ENCODE measurements around the gene PDGFA. TPM values are rescaled to one million over a fixed set of nuclear protein-coding genes. Genes with fewer than 3 reads are reported as not detected.

Gene PDGFA
- total RNA-seq, 4 donors from 2014 or later = 60.2 to 123 (median 104) TPM

- no peak for DNase-seq
- H3K4me3 ChIP-seq = no peak overlapping the region
- in situ Hi-C loops (cut with MboI; ENCODE audit: low pct_ligation_motif_present in 1 of 4, low pct_unique_long_range_greater_than_20kb in 1 of 4, low sequenced_read_pairs in 3 of 4) = no loop called here
- H3K36me3 ChIP-seq = no peaks in the 10 kb centered on the region
- 83% methylated on average over 15 of the region's 15 CpGs; no CpG with 5 or more reads in 1 of the 2 donors for WGBS, 2 donors (ENCODE audit: low coverage in 1 of 2)
- intact Hi-C loops (cut with DNase I; ENCODE audit: low total_unique reads) = no loop called here
- H3K27ac ChIP-seq = no peak overlapping the region
- peaks cover 0 to 8% (median 4%) of the 10 kb centered on the region in 4 donors for H3K4me1 ChIP-seq
- H3K9me3 ChIP-seq = no peaks in the 10 kb centered on the region
- TF ChIP-seq, protein P1, sequence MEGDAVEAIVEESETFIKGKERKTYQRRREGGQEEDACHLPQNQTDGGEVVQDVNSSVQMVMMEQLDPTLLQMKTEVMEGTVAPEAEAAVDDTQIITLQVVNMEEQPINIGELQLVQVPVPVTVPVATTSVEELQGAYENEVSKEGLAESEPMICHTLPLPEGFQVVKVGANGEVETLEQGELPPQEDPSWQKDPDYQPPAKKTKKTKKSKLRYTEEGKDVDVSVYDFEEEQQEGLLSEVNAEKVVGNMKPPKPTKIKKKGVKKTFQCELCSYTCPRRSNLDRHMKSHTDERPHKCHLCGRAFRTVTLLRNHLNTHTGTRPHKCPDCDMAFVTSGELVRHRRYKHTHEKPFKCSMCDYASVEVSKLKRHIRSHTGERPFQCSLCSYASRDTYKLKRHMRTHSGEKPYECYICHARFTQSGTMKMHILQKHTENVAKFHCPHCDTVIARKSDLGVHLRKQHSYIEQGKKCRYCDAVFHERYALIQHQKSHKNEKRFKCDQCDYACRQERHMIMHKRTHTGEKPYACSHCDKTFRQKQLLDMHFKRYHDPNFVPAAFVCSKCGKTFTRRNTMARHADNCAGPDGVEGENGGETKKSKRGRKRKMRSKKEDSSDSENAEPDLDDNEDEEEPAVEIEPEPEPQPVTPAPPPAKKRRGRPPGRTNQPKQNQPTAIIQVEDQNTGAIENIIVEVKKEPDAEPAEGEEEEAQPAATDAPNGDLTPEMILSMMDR (IDR thresholded peaks at IDR 0.05) = no peak
- no peak for TF ChIP-seq POLR2AphosphoS5 (IDR thresholded peaks at IDR 0.05)
- TF ChIP-seq POLR2A (IDR thresholded peaks at IDR 0.05) = no peak
- no peak for TF ChIP-seq EP300 (IDR thresholded peaks at IDR 0.05; ENCODE audit: low read depth)
- peaks cover 24% of the 10 kb centered on the region for H3K27me3 ChIP-seq
Measured at GRCh38 chr7:532379-533143, 12.9 kb upstream of the PDGFA start.

- Histone ChIP-seq H3K4me3 (no peak overlapping the region), H3K36me3 (no peaks in the 10 kb centered on the region), H3K27ac (no peak overlapping the region), H3K9me3 (no peaks in the 10 kb centered on the region), H3K27me3 (peaks cover 24% of the 10 kb centered on the region), H3K4me1 (peaks cover 0 to 8% (median 3%) of the 10 kb centered on the region in 4 donors)
- in situ Hi-C loops (cut with MboI; ENCODE audit: low pct_ligation_motif_present in 1 of 4, low pct_unique_long_range_greater_than_20kb in 1 of 4, low sequenced_read_pairs in 3 of 4) (no loop called here), intact Hi-C loops (cut with DNase I; ENCODE audit: low total_unique reads) (no loop called here)
- WGBS, 2 donors (ENCODE audit: low coverage in 1 of 2) = 70 to 96% methylated on average over 6 to 10 of the region's 10 CpGs
- DNase-seq = no peak
- TF ChIP-seq, protein P1 (IDR thresholded peaks at IDR 0.05) = no peak
- TF ChIP-seq POLR2AphosphoS5 (IDR thresholded peaks at IDR 0.05) (no peak), EP300 (IDR thresholded peaks at IDR 0.05; ENCODE audit: low read depth) (no peak), POLR2A (IDR thresholded peaks at IDR 0.05) (no peak)
Measured at GRCh38 chr7:531777-532176, 12.1 kb upstream of the PDGFA start.

GRCh38 chr7:528451-528850 lies 8.8 kb upstream of the PDGFA start:
- Histone ChIP-seq H3K4me3 (no peak overlapping the region), H3K27me3 (peaks cover 27% of the 10 kb centered on the region), H3K4me1 (peaks cover 0 to 8% (median 3%) of the 10 kb centered on the region in 4 donors), H3K36me3 (no peaks in the 10 kb centered on the region), H3K27ac (no peak overlapping the region), H3K9me3 (no peaks in the 10 kb centered on the region)
- intact Hi-C loops (cut with DNase I; ENCODE audit: low total_unique reads) (no loop called here), in situ Hi-C loops (cut with MboI; ENCODE audit: low pct_ligation_motif_present in 1 of 4, low pct_unique_long_range_greater_than_20kb in 1 of 4, low sequenced_read_pairs in 3 of 4) (no loop called here)
- TF ChIP-seq POLR2AphosphoS5 (IDR thresholded peaks at IDR 0.05) (no peak), EP300 (IDR thresholded peaks at IDR 0.05; ENCODE audit: low read depth) (no peak), POLR2A (IDR thresholded peaks at IDR 0.05) (no peak)
- TF ChIP-seq, protein P1 (IDR thresholded peaks at IDR 0.05) = no peak
- DNase-seq = no peak
- WGBS, 2 donors (ENCODE audit: low coverage in 1 of 2) = 91 to 95% methylated on average over 2 of the region's 2 CpGs

DNA sequence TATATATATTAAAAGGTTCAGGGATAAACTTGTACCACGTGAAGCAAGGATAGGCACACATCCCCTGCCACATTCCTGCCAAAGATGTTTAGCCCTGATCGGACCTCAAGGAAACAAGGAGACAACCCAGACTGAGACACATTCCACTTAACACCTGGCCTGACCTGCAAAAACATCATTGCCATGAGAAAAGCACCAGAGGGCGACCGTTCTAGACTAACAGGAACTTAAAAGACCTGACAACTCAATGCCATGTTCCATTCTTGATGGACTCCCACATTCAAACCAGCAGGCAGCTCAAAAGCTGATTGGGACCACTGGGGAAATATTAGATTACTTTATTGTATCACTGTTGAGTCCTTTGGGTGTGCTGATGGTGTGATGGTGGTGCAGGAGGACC lies 8.1 kb upstream of the PDGFA start:
- in situ Hi-C loops (cut with MboI; ENCODE audit: low pct_ligation_motif_present in 1 of 4, low pct_unique_long_range_greater_than_20kb in 1 of 4, low sequenced_read_pairs in 3 of 4) = no loop called here
- H3K27me3 ChIP-seq = peaks cover 34% of the 10 kb centered on the region
- no peak overlapping the region for H3K4me3 ChIP-seq
- WGBS, 2 donors (ENCODE audit: low coverage in 1 of 2) = 77% methylated on average over 4 of the region's 4 CpGs; no CpG with 5 or more reads in 1 of the 2 donors
- peaks cover 1 to 9% (median 6%) of the 10 kb centered on the region in 4 donors for H3K4me1 ChIP-seq
- TF ChIP-seq POLR2AphosphoS5 (IDR thresholded peaks at IDR 0.05) = no peak
- no peak for TF ChIP-seq POLR2A (IDR thresholded peaks at IDR 0.05)
- TF ChIP-seq, protein P1 (IDR thresholded peaks at IDR 0.05) = no peak
- no peak for TF ChIP-seq EP300 (IDR thresholded peaks at IDR 0.05; ENCODE audit: low read depth)
- H3K9me3 ChIP-seq = no peaks in the 10 kb centered on the region
- no peak overlapping the region for H3K27ac ChIP-seq
- no peak for DNase-seq
- intact Hi-C loops (cut with DNase I; ENCODE audit: low total_unique reads) = no loop called here
- no peaks in the 10 kb centered on the region for H3K36me3 ChIP-seq
